GM18511 (cell line): ENCODE results near the gene FOXO3.

ENCODE experiments used
- ATAC-seq: cut with Tn5 transposase; IDR thresholded peaks from one replicate; pipeline ENCODE4 v1.9.1; 2021; ENCODE audit warnings: mild to moderate bottlenecking, moderate library complexity; ENCODE audit not compliant: unreplicated experiment

FOXO3 gene

DNA sequence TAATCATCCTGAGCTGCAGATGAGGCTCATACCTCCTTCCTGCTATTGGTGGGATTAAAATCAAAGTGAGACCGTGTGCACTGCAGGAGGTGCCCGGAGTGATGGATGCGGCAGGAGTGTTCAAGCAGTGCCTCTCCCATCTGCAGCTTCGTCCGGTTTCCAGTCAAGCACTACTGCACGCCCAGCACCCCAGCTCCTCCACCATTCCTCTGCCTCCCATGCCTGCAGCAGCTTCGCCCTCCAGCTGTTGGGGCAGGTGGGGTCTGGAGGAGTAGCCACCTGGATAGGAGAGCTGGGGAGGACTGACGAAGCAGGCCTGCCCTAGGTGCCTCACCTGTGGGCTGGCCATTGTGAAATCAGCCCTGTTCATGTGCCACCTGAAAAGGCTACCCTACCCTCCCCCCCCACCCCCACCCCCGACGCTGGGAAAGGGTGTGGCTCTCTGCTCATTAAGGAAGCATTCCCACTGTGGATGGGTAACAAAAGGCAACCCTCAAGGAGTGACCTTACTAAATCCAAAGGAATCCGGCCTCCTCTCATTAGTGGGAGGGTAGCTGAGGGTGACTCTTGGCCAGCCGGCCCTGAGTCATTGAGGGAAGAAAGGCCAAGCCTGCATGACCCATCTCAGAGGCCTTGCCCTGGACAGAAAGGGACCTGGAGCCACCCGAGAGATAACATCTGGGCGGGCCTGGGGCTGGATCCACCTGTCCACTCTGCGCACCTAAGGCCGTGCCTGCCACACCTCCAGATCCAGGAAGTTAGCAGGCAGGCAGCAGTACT, 171.6 kb downstream of the FOXO3 start:
- no peak for ATAC-seq

GRCh38 chr6:108733051-108733450, 172.3 kb downstream of the FOXO3 start:
- ATAC-seq, result no peak

DNA sequence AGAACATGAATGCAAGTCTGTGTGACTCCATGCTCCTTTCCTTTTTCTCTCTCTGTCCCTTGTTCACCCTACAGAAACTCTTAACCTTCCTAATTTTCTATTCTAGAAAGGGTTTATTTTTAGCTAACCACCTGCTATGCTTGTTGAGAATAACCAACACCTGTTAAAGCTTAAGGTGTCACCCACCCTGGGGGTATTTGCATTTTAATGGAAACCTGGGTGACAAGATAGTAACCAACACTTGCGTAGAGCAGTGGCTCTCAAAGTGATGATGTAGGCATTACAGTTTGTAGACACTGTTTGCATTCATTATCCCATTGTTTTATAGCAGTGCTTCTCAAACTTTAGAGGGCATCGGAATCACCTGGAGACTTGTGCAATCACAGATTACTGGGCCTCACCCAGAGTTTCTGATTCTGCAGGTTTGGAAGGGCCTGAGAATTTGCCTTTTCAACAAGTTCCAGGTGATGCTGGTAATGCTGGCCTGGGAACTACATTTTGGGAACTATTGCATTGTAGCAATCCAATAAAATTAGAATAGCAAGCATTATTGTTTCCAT, 173.1 kb downstream of the FOXO3 start:
- no peak for ATAC-seq
